ENCODE results near the gene IL6R. TPM values are rescaled to one million over a fixed set of nuclear protein-coding genes. Genes with fewer than 3 reads are reported as not detected.
"Not testable (repeated sequence)": the region's sequence is repeated elsewhere in the genome, so short reads cannot be mapped to it uniquely, and the experiment has no call there.

The IL6R gene
- total RNA-seq, 1 donor from 2014 or later: 2.2 TPM

GRCh38 chr1:154419620-154420571 lies 14.8 kb downstream of the IL6R start:
- Mint-ChIP-seq H3K36me3 (ENCODE audit: low read depth, unreplicated experiment) (peaks cover 3% of the 10 kb centered on the region), H3K27ac (ENCODE audit: unreplicated experiment) (peak overlapping the region; percentile 53), H3K9me3 (ENCODE audit: unreplicated experiment) (no peaks in the 10 kb centered on the region), H3K4me3 (ENCODE audit: unreplicated experiment) (no peak overlapping the region), H3K27me3 (ENCODE audit: low read depth, unreplicated experiment) (peaks cover 2% of the 10 kb centered on the region), H3K4me1 (ENCODE audit: low read depth, unreplicated experiment) (peaks cover 32% of the 10 kb centered on the region)
- Histone ChIP-seq H3K36me3 (ENCODE audit: insufficient read depth, low read length) (no peaks in the 10 kb centered on the region), H3K9me3 (ENCODE audit: insufficient read depth, low read depth, low read length) (no peaks in the 10 kb centered on the region), H3K9ac (ENCODE audit: low read length) (peak overlapping the region; percentile 70), H3K4me2 (ENCODE audit: low read length) (peak overlapping the region; percentile 76), H3K27ac (ENCODE audit: low read depth, low read length) (peak overlapping the region; percentile 66), H3K27me3 (ENCODE audit: insufficient read depth, low read length) (no peaks in the 10 kb centered on the region), H3K79me2 (ENCODE audit: insufficient read depth, low read length) (no peaks in the 10 kb centered on the region), H4K20me1 (ENCODE audit: insufficient read depth, low read length) (no peaks in the 10 kb centered on the region), H3K4me1 (ENCODE audit: insufficient read depth, low read length) (peaks cover 49% of the 10 kb centered on the region), H2AFZ (ENCODE audit: low read depth, low read length) (no peak overlapping the region), H3K4me3 (ENCODE audit: insufficient read depth, low read depth, low read length) (peak overlapping the region; percentile 8)
- FAIRE-seq (no peak), DNase-seq (ENCODE audit: low read depth) (peak; percentile 90)
- TF ChIP-seq CTCF (IDR thresholded peaks at IDR 0.05; ENCODE audit: insufficient read depth, low read depth, low read length) (no peak), EZH2 (IDR thresholded peaks at IDR 0.05; ENCODE audit: insufficient read depth, low read length) (no peak)

- H3K4me2 ChIP-seq (ENCODE audit: low read length): no peak overlapping the region
- no peaks in the 10 kb centered on the region for H3K36me3 ChIP-seq (ENCODE audit: insufficient read depth, low read length)
- peaks cover 32% of the 10 kb centered on the region for H3K4me1 Mint-ChIP-seq (ENCODE audit: low read depth, unreplicated experiment)
- FAIRE-seq (no peak), DNase-seq (ENCODE audit: low read depth) (no peak)
- TF ChIP-seq EZH2 (IDR thresholded peaks at IDR 0.05; ENCODE audit: insufficient read depth, low read length): no peak
- no peak for TF ChIP-seq CTCF (IDR thresholded peaks at IDR 0.05; ENCODE audit: insufficient read depth, low read depth, low read length)
- no peak overlapping the region for H3K9ac ChIP-seq (ENCODE audit: low read length)
- no peaks in the 10 kb centered on the region for H3K79me2 ChIP-seq (ENCODE audit: insufficient read depth, low read length)
- H3K9me3 Mint-ChIP-seq (ENCODE audit: unreplicated experiment): no peaks in the 10 kb centered on the region
- H3K4me1 ChIP-seq (ENCODE audit: insufficient read depth, low read length): peaks cover 49% of the 10 kb centered on the region
- H3K27ac Mint-ChIP-seq (ENCODE audit: unreplicated experiment): no peak overlapping the region
- H3K27ac ChIP-seq (ENCODE audit: low read depth, low read length): no peak overlapping the region
- no peak overlapping the region for H2AFZ ChIP-seq (ENCODE audit: low read depth, low read length)
- H3K27me3 ChIP-seq (ENCODE audit: insufficient read depth, low read length): no peaks in the 10 kb centered on the region
- peaks cover 3% of the 10 kb centered on the region for H3K36me3 Mint-ChIP-seq (ENCODE audit: low read depth, unreplicated experiment)
- peaks cover 2% of the 10 kb centered on the region for H3K27me3 Mint-ChIP-seq (ENCODE audit: low read depth, unreplicated experiment)
- no peaks in the 10 kb centered on the region for H3K9me3 ChIP-seq (ENCODE audit: insufficient read depth, low read depth, low read length)
- no peak overlapping the region for H3K4me3 Mint-ChIP-seq (ENCODE audit: unreplicated experiment)
- no peak overlapping the region for H3K4me3 ChIP-seq (ENCODE audit: insufficient read depth, low read depth, low read length)
- no peaks in the 10 kb centered on the region for H4K20me1 ChIP-seq (ENCODE audit: insufficient read depth, low read length)
Measured at GRCh38 chr1:154420961-154421924, 16.1 kb downstream of the IL6R start.

GRCh38 chr1:154422049-154422448 lies 16.9 kb downstream of the IL6R start:
- not testable (repeated sequence) for H3K27ac Mint-ChIP-seq (ENCODE audit: unreplicated experiment); H3K9ac ChIP-seq (ENCODE audit: low read length); H3K27ac ChIP-seq (ENCODE audit: low read depth, low read length); H2AFZ ChIP-seq (ENCODE audit: low read depth, low read length); H3K36me3 ChIP-seq (ENCODE audit: insufficient read depth, low read length); H3K36me3 Mint-ChIP-seq (ENCODE audit: low read depth, unreplicated experiment); FAIRE-seq; H3K27me3 Mint-ChIP-seq (ENCODE audit: low read depth, unreplicated experiment); H3K9me3 Mint-ChIP-seq (ENCODE audit: unreplicated experiment); H3K4me3 ChIP-seq (ENCODE audit: insufficient read depth, low read depth, low read length); H3K79me2 ChIP-seq (ENCODE audit: insufficient read depth, low read length); H4K20me1 ChIP-seq (ENCODE audit: insufficient read depth, low read length); H3K9me3 ChIP-seq (ENCODE audit: insufficient read depth, low read depth, low read length); H3K27me3 ChIP-seq (ENCODE audit: insufficient read depth, low read length)
- H3K4me1 ChIP-seq (ENCODE audit: insufficient read depth, low read length): peaks cover 49% of the 10 kb centered on the region
- Mint-ChIP-seq H3K4me1 (ENCODE audit: low read depth, unreplicated experiment) (peaks cover 32% of the 10 kb centered on the region), H3K4me3 (ENCODE audit: unreplicated experiment) (peak overlapping the region; percentile 7)
- peak; percentile 18 for DNase-seq (ENCODE audit: low read depth)
- H3K4me2 ChIP-seq (ENCODE audit: low read length): peak overlapping the region; percentile 7

All from astrocyte (in vitro differentiated cells and primary cell).